MG63 (cell line): Measurements from ENCODE around the gene RDX. TPM values are rescaled to one million over a fixed set of nuclear protein-coding genes. Genes with fewer than 3 reads are reported as not detected.
A peak's percentile ranks its signal among the peaks of the same experiment; 100 is the strongest.

Experiments used
- DNase-seq: peaks from one replicate; pipeline ENCODE4 v3.0.0-alpha.2; 2020
- H3K27me3 ChIP-seq: fragments of 250-450 bp; sonication (Bioruptor Pico); 2 replicates; pipeline ENCODE4 v1.5.1; 2020; ENCODE audit warnings: mild to moderate bottlenecking, moderate library complexity
- H3K36me3 ChIP-seq: fragments of 250-450 bp; sonication (Bioruptor Pico); 2 replicates; pipeline ENCODE4 v1.5.1; 2020; ENCODE audit warnings: mild to moderate bottlenecking, moderate library complexity
- H3K4me3 ChIP-seq: fragments of 250-450 bp; sonication (Bioruptor Pico); 2 replicates; pipeline ENCODE4 v1.5.1; 2020; ENCODE audit warnings: mild to moderate bottlenecking, moderate library complexity
- H3K9me3 ChIP-seq: fragments of 250-450 bp; sonication (Bioruptor Pico); 2 replicates; pipeline ENCODE4 v1.5.1; 2020; ENCODE audit warnings: mild to moderate bottlenecking, moderate library complexity
- total RNA-seq: library from RNA; depleted of rRNA; stranded (reverse); fragments of >200 nt; shearing (Covaris generic); gene quantifications from 2 replicates; pipeline ENCODE4 v1.2.3, GENCODE V29; 2014; ENCODE audit warnings: low replicate concordance; rRNA removed

RDX gene
- total RNA-seq: 69.5 and 161 TPM in 2 replicates

DNA sequence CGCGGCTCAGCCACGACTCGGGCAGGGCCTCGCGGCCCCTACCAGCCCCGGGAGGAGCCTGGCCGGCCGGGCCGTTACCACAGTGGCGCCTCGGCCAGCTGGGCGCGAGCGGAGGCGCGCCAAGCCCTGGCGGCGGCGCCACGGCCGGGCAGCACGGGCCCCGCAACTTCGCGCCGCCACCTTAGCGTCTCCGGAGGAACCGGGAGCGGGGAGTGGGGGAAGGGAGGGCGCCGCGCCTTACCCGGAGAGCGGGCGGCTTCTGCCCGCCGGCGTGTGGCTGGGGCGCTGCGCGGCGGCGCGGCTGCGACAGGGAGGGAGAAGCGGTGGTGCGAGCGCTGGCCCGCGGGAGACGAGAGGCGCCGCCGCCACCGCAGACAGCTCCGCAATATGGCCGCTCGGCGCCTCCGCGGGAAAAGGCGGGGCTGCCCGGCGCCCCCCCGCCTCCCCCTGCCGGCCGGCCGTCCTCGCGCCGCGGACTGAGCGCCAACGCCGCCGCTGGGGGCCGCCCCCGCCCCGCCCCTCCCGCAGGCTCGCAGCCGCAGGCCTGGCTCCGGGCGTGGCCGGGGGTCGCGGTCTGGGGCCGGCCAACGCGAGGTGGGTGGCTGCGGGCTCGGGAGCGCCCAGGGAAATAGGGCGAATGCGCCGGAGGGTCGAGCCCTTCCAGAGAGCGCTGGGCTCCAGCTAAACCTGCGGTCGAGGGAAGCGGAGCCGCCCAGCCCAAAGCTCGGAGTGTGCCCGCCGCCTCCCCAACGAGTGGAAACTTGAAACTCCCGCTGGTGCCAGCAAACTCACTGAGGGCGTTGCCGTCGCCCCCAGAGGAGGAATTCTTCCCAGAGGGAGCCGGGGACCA is at the start of gene RDX:
Gene RDX, minus strand, starts transcription at position 389 of the 850 bp plus-strand sequence. CDS start 16,922 bp downstream, outside the sequence.
- Histone ChIP-seq H3K9me3 (no peaks in the 10 kb centered on the region), H3K36me3 (peaks cover 8% of the 10 kb centered on the region), H3K4me3 (peak within 1 kb of the TSS; percentile 94), H3K27me3 (no peaks in the 10 kb centered on the region)
- peak; percentile 93 for DNase-seq

DNA sequence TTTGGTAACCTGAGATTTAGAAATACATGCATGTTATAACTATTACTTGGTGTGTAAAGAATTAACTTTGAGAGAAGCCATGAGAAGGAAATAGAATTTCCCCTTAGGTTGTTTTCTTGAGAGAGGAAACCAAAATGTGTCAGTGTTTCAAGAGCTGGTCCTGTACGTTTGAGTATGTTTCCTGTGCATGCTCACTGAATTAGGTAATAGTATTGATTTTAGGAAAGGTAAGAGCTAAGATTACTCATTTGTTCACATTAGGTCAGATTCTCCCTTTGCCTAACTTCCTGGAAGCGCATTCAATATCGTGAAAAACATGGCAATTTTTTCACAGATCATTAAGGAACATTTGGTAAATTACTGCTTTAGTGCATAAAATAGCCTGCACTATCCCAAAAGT is 49.3 kb upstream of the RDX start:
- H3K36me3 ChIP-seq: no peaks in the 10 kb centered on the region
- H3K4me3 ChIP-seq: no peak overlapping the region
- no peaks in the 10 kb centered on the region for H3K27me3 ChIP-seq
- DNase-seq: no peak
- no peaks in the 10 kb centered on the region for H3K9me3 ChIP-seq

DNA sequence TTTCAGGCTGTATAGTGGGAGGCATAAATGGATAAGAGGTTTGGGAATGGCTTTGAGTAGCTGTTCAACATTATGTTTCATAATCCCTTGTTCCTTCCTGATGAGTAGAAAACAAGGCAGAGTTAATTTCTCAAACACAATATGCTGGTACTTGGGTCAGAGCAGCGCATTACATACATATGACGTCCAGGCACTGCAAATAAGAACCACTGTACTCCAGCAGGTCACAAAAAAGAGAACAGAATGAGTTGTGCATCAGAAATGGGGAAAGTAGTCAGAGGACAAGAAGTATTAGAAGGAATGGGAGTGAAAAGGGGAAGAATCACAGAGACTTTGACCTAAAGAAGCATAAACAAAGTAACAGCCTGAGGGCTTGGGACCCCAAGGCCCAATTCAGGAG is 44.0 kb upstream of the RDX start:
- no peak for DNase-seq
- no peaks in the 10 kb centered on the region for H3K9me3 ChIP-seq
- no peaks in the 10 kb centered on the region for H3K27me3 ChIP-seq
- H3K4me3 ChIP-seq: no peak overlapping the region
- no peaks in the 10 kb centered on the region for H3K36me3 ChIP-seq

DNA sequence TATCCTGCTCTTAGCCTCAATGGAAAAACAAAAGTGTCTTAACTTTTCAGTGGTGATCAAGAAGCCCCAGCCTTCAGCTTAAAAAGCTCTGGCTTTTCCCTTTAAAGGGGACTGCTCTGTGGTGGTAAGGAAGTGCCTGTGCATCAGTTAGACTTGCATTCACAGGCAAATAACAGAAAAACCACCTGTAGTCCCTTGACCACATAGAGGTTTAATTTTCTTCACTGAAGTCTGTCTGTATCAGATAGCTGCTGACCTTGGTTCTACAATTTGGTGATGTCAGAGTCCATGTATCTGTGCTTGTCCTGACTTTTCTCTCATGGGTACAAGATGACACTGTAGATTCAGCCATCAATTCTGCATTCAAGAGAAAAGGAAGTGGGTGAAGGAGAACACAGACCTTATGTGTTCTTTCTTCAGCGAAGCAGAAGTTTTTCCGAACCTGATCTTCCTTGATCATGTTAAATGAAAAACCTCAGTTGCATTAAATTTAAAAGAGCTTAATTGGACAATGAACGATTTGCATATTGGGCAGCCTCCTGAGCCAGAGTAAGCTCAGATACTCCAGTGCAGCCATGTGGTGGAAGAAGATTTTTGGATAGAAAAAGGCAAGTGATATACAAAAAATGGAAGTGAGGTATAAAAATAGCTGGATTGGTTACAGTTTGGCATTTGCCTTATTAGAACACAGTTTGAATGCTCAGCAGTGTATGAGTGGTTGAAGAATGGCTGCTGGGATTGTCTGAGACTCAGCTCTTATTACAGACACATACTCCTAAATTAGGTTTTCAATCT is 43.2 kb upstream of the RDX start:
- H3K9me3 ChIP-seq: no peaks in the 10 kb centered on the region

DNA sequence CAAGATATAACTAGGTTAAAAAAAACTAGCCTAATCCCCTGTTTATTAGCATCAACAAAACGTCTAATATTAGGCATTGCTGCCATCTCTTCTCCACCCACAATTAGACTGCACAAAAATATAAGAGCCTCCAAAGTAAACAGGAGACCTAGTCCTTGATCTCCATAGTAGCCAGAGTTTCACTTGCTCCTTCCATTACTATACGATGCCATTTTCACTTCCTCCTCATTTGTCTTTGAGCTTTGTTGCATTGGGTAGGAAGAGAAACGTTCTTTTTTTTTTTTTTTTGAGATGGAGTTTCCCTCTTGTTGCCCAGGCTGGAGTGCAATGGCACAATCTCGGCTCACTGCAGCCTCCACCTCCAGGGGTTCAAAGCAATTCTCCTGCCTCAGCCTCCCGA is 42.3 kb upstream of the RDX start:
- Histone ChIP-seq H3K27me3 (no peaks in the 10 kb centered on the region), H3K9me3 (no peaks in the 10 kb centered on the region)
- no peak for DNase-seq

More for the DNA sequence above, 43.2 kb upstream of the RDX start:
- no peak overlapping the region for H3K4me3 ChIP-seq
- no peaks in the 10 kb centered on the region for H3K36me3 ChIP-seq
- H3K27me3 ChIP-seq: no peaks in the 10 kb centered on the region
- no peak for DNase-seq

DNA sequence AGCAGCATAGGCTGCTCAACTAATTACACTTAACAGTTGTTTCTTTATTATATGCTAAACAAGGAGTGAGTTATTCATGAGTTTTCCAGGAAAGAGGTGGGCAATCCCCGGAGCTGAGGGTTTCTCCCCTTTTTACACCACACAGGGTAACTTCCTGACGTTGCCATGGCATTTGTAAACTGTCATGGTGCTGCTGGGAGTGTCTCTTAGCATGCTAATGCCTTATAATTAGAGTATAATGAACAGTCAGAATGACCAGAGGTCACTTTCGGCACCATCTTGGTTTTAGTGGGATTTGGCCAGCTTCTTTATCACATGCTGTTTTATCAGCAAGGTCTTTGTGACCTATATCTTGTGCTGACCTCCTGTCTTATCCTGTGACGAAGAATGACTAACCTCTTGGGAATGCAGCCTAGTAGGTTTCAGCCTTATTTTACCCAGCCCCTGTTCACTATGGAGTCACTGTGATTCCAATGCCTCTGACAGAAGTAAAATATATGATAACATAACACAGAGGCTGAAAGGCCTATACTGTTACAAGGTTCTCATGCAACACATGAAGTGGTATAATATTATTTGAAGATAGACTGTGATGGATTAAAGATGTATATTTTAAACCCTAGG is 41.3 kb upstream of the RDX start:
- no peak for DNase-seq
- no peaks in the 10 kb centered on the region for H3K36me3 ChIP-seq
- H3K4me3 ChIP-seq: no peak overlapping the region
- H3K9me3 ChIP-seq: no peaks in the 10 kb centered on the region
- no peaks in the 10 kb centered on the region for H3K27me3 ChIP-seq

More for the DNA sequence above, 42.3 kb upstream of the RDX start:
- Histone ChIP-seq H3K4me3 (no peak overlapping the region), H3K36me3 (no peaks in the 10 kb centered on the region)

DNA sequence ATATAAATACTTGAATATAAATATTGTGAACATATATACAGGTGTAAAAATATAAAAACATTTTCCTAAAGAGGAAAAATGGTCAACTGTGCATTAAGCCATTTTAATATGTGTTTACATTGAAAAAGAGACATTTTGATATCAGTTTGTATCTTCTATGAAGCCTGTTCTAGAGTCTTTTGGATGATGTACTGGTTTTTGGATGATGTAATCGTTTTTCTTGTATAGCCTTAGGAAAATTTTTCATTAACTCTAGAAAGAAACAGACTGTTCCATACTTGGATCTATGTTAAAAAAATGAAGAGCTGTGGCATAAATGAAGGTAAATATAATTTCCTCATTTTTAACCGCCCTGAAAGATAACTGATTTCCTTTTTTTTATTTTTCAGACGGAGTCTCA is 39.6 kb upstream of the RDX start:
- DNase-seq: no peak
- no peaks in the 10 kb centered on the region for H3K9me3 ChIP-seq
- H3K36me3 ChIP-seq: no peaks in the 10 kb centered on the region
- H3K27me3 ChIP-seq: no peaks in the 10 kb centered on the region
- no peak overlapping the region for H3K4me3 ChIP-seq

DNA sequence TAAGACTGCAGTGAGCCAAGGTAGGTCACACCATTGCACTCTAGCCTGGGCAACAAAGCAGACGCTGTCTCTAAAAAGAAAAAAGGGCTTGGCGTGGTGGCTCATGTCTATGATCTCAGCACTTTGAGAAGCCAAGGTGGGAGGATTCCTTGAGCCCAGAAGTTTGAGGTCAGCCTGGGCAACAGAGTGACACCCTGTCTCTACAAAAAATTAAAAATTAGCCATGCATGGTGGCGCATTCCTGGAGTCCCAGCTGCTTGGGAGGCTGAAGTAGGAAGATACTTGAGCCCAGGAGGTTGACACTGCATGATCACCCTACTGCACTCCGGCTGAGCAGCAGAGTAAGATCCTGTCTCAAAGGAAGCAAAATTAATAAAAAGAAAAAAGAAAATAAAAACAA is 38.9 kb upstream of the RDX start:
- Histone ChIP-seq H3K4me3 (no peak overlapping the region), H3K36me3 (no peaks in the 10 kb centered on the region), H3K27me3 (no peaks in the 10 kb centered on the region), H3K9me3 (no peaks in the 10 kb centered on the region)
- DNase-seq: no peak

DNA sequence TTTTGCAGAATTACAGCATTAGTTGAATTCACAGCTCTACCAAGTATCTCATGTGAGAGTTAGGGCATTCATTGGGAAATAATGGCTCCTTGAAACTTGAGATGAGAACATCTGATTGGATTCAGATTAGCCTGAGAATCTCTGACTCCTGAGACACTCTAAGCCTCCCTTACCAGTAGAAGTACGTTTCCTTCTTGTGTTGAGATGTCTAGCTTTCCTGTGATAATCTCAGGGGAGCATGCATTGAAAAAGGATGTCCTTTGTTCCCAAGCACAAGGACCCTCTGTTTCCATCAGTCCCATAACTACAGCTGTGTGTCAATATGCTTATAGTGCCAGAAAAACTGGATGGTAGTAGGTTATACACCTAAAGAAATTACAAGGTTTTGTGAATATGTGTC is 35.2 kb upstream of the RDX start:
- Histone ChIP-seq H3K9me3 (no peaks in the 10 kb centered on the region), H3K4me3 (no peak overlapping the region), H3K27me3 (no peaks in the 10 kb centered on the region), H3K36me3 (no peaks in the 10 kb centered on the region)
- no peak for DNase-seq

DNA sequence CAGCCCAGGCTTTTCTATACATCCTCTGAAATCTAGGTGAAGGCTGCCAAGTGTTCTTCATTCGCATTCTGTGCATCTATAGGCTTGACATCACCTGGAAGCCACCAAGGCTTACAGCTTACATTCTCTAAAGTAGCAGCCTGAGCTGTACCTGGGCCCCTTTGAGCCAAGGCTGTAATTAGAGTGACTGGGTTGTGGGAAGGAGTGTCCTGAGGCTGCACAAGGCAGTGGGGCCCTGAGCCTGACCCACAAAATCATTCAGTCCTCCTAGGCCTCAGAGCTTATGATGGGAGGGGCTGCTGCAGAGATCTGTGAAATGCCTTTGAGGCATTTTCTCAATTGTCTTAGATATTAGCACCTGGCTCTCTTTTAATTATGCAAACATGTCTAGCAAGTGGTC is 33.0 kb upstream of the RDX start:
- no peaks in the 10 kb centered on the region for H3K27me3 ChIP-seq
- no peaks in the 10 kb centered on the region for H3K36me3 ChIP-seq
- H3K4me3 ChIP-seq: no peak overlapping the region
- DNase-seq: no peak
- no peaks in the 10 kb centered on the region for H3K9me3 ChIP-seq

DNA sequence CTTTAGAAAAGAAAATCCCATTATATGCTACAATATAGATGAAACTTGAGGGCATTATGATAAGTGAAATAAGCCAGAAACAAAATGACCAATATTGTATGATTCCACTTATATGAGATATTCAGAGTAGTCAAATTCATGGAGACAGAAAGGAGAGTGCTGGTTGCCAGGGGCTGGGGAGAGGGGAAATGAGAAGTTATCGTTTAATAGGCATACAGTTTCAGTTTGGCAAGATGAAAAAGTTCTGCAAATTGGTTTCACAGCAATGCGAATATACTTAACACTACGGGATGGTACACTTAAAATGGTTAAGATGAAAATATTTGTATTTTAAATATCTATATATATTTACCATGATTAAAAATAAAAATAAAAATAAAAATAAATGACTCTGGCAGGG is 31.1 kb upstream of the RDX start:
- no peaks in the 10 kb centered on the region for H3K9me3 ChIP-seq
- no peaks in the 10 kb centered on the region for H3K27me3 ChIP-seq
- no peak for DNase-seq
- H3K4me3 ChIP-seq: no peak overlapping the region
- no peaks in the 10 kb centered on the region for H3K36me3 ChIP-seq

DNA sequence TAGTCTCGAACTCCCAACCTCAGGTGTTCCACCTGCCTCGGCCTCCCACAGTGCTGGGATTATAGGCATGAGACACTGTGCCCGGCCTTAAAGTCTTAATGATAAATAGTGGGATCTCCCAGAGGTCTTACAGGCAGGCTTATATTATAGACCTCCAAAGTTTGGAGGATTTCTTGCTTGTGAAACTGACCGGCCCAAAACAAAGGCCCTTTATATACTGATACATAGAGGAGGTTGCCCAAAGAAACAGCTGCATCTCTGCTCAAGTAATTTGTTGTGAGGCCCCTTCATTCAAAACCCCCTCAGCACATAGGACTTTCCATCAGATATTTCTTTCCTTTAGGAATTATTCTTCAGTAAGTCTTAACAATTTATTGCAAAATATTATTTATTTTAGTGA is 27.4 kb upstream of the RDX start:
- Histone ChIP-seq H3K4me3 (no peak overlapping the region), H3K27me3 (no peaks in the 10 kb centered on the region), H3K36me3 (no peaks in the 10 kb centered on the region), H3K9me3 (no peaks in the 10 kb centered on the region)
- DNase-seq: no peak

DNA sequence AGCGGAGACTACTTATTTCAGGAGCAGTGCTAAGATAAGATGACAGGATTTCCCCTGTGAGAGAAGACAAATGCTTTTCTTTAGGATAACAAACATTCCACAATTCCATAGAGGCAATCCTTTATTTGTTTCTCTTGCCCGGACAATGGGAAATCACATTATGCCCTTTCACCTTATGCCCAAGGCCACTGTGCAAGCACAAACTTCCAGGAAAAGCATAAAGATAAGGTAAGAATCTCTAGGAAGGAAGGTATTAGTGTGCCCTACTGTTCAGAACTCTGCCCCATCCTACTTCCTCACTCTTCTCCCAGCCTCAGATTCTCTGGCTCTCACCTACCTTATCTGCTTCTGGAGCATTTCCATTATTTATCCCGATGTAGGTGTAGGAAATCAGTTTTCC is 23.1 kb upstream of the RDX start:
- H3K36me3 ChIP-seq: no peaks in the 10 kb centered on the region
- no peaks in the 10 kb centered on the region for H3K27me3 ChIP-seq
- DNase-seq: no peak
- no peaks in the 10 kb centered on the region for H3K9me3 ChIP-seq
- H3K4me3 ChIP-seq: no peak overlapping the region

DNA sequence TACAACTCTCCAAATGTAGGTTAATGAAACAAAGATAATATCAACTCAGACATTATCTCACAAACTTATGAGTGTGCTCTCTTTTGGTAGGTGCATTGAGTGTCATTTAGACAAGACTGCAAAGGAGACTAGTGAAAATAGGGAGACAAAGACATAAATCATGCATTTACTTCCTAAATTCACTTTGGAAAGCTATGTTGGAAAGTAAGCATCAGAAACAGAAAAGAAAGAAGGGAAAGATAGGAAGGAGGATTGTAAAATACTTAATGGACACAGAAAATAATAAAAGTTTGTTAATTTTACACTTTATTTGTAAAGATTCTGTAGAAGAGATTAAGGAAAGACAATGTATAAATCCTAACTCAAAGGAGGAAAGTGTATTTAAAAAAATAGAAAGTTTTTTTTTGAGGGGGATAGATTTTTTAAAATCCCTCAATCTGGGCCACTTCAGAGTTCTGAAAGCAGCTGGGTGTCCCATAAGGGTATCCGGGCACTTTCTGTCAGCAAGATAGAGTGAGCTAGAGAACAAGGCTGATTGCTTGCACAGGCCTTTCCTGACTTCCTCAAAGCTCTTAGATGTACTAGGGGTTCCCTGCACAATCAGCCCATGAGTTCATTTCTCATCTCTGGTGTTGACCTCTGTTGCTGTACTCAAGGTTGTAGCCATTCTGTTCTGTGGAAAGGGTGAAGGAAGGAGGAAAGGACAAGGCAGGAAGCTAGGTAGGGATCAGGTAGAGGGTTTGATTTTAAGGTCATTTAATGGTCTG is 22.4 kb upstream of the RDX start:
- Histone ChIP-seq H3K9me3 (no peaks in the 10 kb centered on the region), H3K36me3 (no peaks in the 10 kb centered on the region), H3K4me3 (no peak overlapping the region), H3K27me3 (no peaks in the 10 kb centered on the region)
- DNase-seq: no peak

DNA sequence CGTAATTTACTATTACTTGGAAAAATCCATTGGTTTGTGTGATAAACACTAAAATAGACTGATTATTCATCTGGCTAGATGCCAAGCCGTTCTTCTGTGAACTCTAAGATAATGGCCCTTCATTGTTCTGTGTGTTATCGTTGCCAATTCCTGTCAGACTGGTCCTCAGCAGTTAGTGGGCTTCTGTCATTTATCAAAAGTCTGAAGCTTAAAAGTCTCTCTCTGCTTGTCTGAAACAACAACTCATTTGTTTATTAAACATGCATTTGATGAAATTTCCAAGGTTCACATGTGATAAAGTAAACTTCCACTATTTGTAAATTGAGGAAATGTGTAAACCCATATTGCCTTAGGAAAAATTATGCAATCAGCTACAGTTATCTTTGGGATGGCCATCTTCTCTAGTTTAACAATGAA is 21.1 kb upstream of the RDX start:
- Histone ChIP-seq H3K9me3 (no peaks in the 10 kb centered on the region), H3K36me3 (no peaks in the 10 kb centered on the region), H3K27me3 (no peaks in the 10 kb centered on the region), H3K4me3 (no peak overlapping the region)
- no peak for DNase-seq

DNA sequence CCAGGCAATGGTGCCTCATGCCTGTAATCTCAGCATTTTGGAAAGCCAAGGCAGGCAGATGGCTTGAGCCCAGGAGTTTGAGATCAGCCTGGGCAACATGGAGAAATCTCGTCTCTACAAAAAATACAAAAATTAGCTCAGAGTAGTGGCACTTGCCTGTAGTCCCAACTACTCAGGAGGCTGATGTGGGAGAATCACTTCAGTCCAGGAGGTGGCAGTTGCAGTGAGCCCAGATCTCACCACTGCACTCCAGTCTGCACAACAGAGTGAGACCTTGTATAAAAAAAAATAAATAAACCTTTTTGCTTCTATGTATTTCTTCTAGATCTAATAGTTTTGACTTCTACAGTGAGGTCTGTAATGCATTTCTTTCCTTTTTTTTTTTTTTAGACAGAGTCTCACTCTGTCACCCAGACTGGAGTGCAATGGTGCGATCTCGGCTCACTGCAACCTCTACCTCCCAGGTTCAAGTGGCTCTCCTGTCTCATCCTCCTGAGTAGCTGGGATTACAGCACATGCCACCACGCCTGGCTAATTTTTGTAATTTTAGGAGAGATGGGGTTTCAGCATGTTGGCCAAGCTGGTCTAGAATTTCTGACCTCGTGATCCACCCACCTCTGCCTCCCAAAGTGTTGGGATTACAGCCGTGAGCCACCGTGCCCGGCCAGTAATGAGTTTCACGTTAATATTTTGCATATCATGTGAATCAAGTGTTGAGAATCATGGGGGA is 18.1 kb upstream of the RDX start:
- Histone ChIP-seq H3K4me3 (no peak overlapping the region), H3K36me3 (no peaks in the 10 kb centered on the region), H3K9me3 (no peaks in the 10 kb centered on the region), H3K27me3 (no peaks in the 10 kb centered on the region)
- DNase-seq: no peak
